Parathyroid adenoma (tissue), 2 donors: Measurements from ENCODE around the gene CD300E.

Source experiments
- H2AFZ ChIP-seq: fragments of 300-600 bp; sonication (generic); one replicate; pipeline ENCODE4 v1.7.0; 2017; ENCODE audit warnings: antibody characterized with exemption, mild to moderate bottlenecking
- H3K27ac ChIP-seq: fragments of 300-600 bp; sonication (generic); one replicate; pipeline ENCODE4 v1.7.0; 2017
- H3K27me3 ChIP-seq: fragments of 300-600 bp; sonication (generic); one replicate; pipeline ENCODE4 v1.7.0; 2017; ENCODE audit warnings: low read length; ENCODE audit not compliant: control insufficient read depth, insufficient read depth
- H3K36me3 ChIP-seq: fragments of 300-600 bp; sonication (generic); one replicate; pipeline ENCODE4 v1.7.0; 2017; ENCODE audit warnings: low read length; ENCODE audit not compliant: control insufficient read depth, insufficient read depth
- H3K4me1 ChIP-seq: fragments of 300-600 bp; sonication (generic); one replicate; pipeline ENCODE4 v1.7.0; 2017; ENCODE audit warnings: control low read depth
- H3K4me2 ChIP-seq: fragments of 300-600 bp; sonication (generic); one replicate; pipeline ENCODE4 v1.7.0; 2017; ENCODE audit warnings: low read length
- H3K4me3 ChIP-seq: fragments of 300-600 bp; sonication (generic); one replicate; pipeline ENCODE4 v1.7.0; 2017; ENCODE audit warnings: low read depth, low read length
- H3K79me2 ChIP-seq: fragments of 300-600 bp; sonication (generic); one replicate; pipeline ENCODE4 v1.7.0; 2017; ENCODE audit warnings: control low read depth
- H3K9ac ChIP-seq: fragments of 300-600 bp; sonication (generic); one replicate; pipeline ENCODE4 v1.7.0; 2017; ENCODE audit warnings: mild to moderate bottlenecking
- H3K9me3 ChIP-seq: fragments of 300-600 bp; sonication (generic); one replicate; pipeline ENCODE4 v1.7.0; 2017; ENCODE audit warnings: low read length; ENCODE audit not compliant: control insufficient read depth
- TF ChIP-seq, protein P1 (sequence below): fragments of 300-600 bp; sonication (generic); IDR thresholded peaks from one replicate; pipeline ENCODE4 v1.7.0; 2017; ENCODE audit warnings: antibody characterized with exemption, mild to moderate bottlenecking
- donor health status: primary hyperparathyroidism.

The CD300E gene

DNA sequence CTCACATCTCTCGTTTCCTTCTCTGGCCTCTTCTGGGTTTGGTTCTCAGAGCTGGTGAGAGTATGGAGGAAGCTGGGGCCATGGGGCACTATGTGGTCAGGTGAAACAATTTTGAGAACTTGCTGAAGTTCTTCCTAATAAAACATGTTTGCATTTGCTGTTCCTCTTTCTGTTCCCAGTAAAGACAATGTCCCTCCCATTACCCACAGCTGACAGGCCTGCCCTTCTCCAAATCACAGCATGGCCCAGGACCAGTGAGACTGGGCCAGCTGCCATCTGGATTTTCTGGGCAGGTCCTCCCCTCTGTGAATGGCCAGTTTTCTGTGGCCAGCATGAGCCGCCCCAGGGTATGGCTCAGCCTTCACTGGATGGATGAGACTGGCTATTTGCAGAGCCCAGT, 56.1 kb downstream of the CD300E start, which contains the start of gene CD300H:
Gene CD300H, minus strand, starts transcription at position 113 of the 400 bp plus-strand sequence.
- Histone ChIP-seq H3K27ac (no peak within 1 kb of the TSS), H3K79me2 (no peaks in the 10 kb centered on the region), H3K4me3 (no peak within 1 kb of the TSS), H3K36me3 (no peaks in the 10 kb centered on the region), H2AFZ (no peak within 1 kb of the TSS), H3K27me3 (no peaks in the 10 kb centered on the region), H3K9me3 (no peaks in the 10 kb centered on the region), H3K4me1 (no peaks in the 10 kb centered on the region), H3K9ac (no peak within 1 kb of the TSS), H3K4me2 (no peak within 1 kb of the TSS)
- TF ChIP-seq, protein P1, sequence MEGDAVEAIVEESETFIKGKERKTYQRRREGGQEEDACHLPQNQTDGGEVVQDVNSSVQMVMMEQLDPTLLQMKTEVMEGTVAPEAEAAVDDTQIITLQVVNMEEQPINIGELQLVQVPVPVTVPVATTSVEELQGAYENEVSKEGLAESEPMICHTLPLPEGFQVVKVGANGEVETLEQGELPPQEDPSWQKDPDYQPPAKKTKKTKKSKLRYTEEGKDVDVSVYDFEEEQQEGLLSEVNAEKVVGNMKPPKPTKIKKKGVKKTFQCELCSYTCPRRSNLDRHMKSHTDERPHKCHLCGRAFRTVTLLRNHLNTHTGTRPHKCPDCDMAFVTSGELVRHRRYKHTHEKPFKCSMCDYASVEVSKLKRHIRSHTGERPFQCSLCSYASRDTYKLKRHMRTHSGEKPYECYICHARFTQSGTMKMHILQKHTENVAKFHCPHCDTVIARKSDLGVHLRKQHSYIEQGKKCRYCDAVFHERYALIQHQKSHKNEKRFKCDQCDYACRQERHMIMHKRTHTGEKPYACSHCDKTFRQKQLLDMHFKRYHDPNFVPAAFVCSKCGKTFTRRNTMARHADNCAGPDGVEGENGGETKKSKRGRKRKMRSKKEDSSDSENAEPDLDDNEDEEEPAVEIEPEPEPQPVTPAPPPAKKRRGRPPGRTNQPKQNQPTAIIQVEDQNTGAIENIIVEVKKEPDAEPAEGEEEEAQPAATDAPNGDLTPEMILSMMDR: no peak

DNA sequence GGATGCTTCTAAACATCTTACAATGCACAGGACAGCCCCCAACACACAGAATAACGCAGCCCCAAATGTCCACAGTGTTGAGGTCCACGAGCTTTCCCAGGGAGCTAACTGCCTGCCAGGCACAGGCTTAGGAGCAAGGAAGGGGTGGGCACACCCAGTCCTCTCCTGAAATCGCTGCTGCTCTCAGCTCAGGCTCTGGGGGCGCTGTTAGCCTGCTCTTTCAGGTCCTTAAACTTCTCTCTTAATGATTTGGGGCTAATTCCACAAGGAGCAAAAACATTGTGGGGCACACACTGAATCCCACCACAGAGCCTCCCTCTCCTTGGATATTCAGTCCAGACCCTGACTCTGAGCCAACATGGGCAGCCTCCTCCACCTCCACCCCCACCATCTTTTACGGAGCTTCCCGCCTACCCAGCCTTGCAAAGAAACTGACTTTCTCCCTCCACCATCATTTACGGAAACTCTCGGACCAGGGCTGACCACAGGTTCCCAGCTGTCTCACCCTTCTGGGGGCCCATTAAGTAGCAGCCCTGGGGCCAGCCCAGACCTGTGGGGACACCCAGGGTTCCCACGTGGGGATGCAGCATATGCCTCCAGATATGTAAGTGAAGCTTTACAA, 57.3 kb downstream of the CD300E start:
- Histone ChIP-seq H3K79me2 (no peaks in the 10 kb centered on the region), H3K36me3 (no peaks in the 10 kb centered on the region), H3K4me2 (no peak overlapping the region), H3K9me3 (no peaks in the 10 kb centered on the region), H3K4me1 (no peaks in the 10 kb centered on the region), H3K9ac (no peak overlapping the region), H3K4me3 (no peak overlapping the region), H3K27me3 (no peaks in the 10 kb centered on the region), H3K27ac (no peak overlapping the region), H2AFZ (no peak overlapping the region)
- TF ChIP-seq, protein P1: peak; percentile 50

DNA sequence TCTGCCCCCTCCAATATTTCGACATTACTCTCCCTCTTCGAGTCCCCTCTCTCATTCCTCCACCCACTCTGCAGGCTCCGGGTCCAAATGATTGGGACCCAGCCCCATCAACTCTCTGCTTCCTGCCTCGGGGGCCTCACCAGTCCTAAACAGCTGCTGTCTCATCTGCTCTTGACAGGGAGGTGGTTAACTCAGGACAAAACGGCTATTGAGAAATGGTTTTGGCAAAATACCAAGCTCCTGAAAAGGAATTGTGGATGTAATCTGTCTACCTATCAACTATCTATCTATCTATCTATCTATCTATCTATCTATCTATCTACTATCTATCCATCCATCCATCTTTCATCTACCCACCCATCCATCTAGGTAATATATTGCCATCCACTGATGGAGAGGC, 58.4 kb downstream of the CD300E start:
- no peaks in the 10 kb centered on the region for H3K9me3 ChIP-seq

DNA sequence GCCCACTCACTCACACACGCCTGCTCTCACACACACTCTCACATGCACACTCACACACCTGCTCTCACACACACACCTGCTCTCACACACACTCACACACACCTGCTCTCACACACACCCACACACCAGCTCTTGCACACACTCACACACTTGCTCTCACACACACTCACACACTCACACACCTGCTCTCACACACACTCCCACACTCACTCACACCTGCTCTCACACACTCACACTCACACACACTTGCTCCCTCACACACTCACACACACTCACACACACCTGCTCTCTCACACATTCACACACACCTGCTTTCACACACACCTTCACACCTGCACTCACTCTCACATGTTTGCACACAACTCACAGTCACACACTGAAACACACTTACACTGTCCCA, 60.2 kb downstream of the CD300E start:
- Histone ChIP-seq H3K9me3 (no peaks in the 10 kb centered on the region), H3K36me3 (no peaks in the 10 kb centered on the region), H3K4me1 (no peaks in the 10 kb centered on the region), H2AFZ (no peak overlapping the region), H3K27me3 (no peaks in the 10 kb centered on the region), H3K79me2 (no peaks in the 10 kb centered on the region), H3K9ac (no peak overlapping the region), H3K4me3 (no peak overlapping the region), H3K27ac (no peak overlapping the region), H3K4me2 (no peak overlapping the region)
- TF ChIP-seq, protein P1: no peak

More for the DNA sequence above, 58.4 kb downstream of the CD300E start:
- Histone ChIP-seq H3K79me2 (no peaks in the 10 kb centered on the region), H3K36me3 (no peaks in the 10 kb centered on the region), H3K4me3 (no peak overlapping the region), H3K27ac (no peak overlapping the region), H3K4me2 (no peak overlapping the region), H3K4me1 (no peaks in the 10 kb centered on the region), H2AFZ (no peak overlapping the region), H3K9ac (no peak overlapping the region), H3K27me3 (no peaks in the 10 kb centered on the region)
- TF ChIP-seq, protein P1: no peak

DNA sequence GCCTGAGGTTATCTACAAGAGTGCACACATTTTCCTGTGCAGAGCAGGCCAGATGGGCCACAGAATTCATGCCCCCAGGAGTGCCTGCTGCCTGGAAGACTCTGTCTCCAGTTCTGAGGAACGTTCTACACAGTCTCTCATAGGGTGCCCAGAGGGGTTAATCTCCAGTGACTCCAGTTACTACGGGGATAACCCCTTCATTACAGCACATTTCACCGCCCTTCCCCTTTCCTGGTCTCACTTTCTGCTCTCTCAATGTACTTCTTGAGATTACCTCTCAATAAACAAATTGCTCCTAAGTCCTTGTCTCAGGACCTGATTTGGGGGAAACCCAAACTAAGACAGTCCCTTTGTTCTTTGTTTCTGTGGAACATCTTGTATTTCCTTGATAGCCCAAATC, 62.0 kb downstream of the CD300E start:
- H3K9ac ChIP-seq: no peak overlapping the region
- no peaks in the 10 kb centered on the region for H3K4me1 ChIP-seq
- H3K36me3 ChIP-seq: no peaks in the 10 kb centered on the region
- H3K9me3 ChIP-seq: no peaks in the 10 kb centered on the region
- H3K27ac ChIP-seq: no peak overlapping the region
- TF ChIP-seq, protein P1: no peak
- no peaks in the 10 kb centered on the region for H3K27me3 ChIP-seq
- no peaks in the 10 kb centered on the region for H3K79me2 ChIP-seq
- H3K4me2 ChIP-seq: no peak overlapping the region
- H3K4me3 ChIP-seq: no peak overlapping the region
- no peak overlapping the region for H2AFZ ChIP-seq
